ENCODE results near the gene AASS. TPM values are rescaled to one million over a fixed set of nuclear protein-coding genes. Genes with fewer than 3 reads are reported as not detected.
"Not testable (repeated sequence)": the region's sequence is repeated elsewhere in the genome, so short reads cannot be mapped to it uniquely, and the experiment has no call there.

Gene AASS
- total RNA-seq, 4 donors from 2014 or later: 22.9 to 79.6 (median 36.1) TPM

DNA sequence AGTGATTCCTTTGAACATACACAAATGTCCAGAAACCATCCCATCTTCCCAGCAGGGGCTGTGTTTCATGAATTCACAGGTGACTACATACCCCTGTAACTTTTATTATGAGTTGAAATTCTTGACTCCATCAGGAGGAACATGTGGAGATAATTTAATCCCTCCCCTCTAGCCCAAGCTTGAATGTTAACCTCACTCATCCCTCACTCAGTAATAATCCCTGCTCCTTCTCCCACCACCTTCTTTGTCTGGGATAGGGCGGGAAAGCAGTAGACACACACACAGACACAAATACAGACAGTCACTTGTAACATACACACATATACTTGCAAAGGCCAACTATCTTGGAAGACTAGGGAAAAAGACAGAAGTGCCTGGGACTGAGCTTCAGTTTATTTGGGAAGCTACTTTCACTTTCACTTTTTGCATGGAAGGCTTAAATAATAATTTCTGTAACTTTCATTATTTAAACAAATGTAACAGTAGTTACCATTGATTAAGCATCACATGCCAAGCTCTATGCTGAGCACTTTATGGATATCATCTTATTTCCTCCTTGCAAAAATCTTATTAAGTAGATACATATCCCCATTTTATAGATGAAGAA is 7.3 kb downstream of the AASS start:
- WGBS, 2 donors: 81 to 87% methylated on average over 1 of the region's 1 CpG
- intact Hi-C loops (cut with DNase I): no loop called here
- no peaks in the 10 kb centered on the region for H3K36me3 ChIP-seq
- peak overlapping the region in 1 of 3 donors; percentile 11 for H3K4me3 ChIP-seq (replicated peaks in 1 of 3)
- H3K9me3 ChIP-seq: no peaks in the 10 kb centered on the region
- TF ChIP-seq CTCF (IDR thresholded peaks at IDR 0.05) (no peak), POLR2A (IDR thresholded peaks at IDR 0.05) (no peak)
- H3K27me3 ChIP-seq: no peaks in the 10 kb centered on the region
- H3K4me1 ChIP-seq: peaks cover 4 to 6% of the 10 kb centered on the region in 2 donors
- no peak overlapping the region for H3K27ac ChIP-seq
- no peak for DNase-seq

GRCh38 chr7:122136078-122136477 is 8.0 kb downstream of the AASS start:
- TF ChIP-seq CTCF (IDR thresholded peaks at IDR 0.05): no peak
- intact Hi-C loops (cut with DNase I): no loop called here
- H3K4me1 ChIP-seq: peaks cover 4 to 6% of the 10 kb centered on the region in 2 donors
- no peaks in the 10 kb centered on the region for H3K27me3 ChIP-seq
- H3K4me3 ChIP-seq (replicated peaks in 1 of 3): no peak overlapping the region
- WGBS, 2 donors: 69 to 78% methylated on average over 3 of the region's 3 CpGs
- H3K27ac ChIP-seq: no peak overlapping the region
- no peaks in the 10 kb centered on the region for H3K36me3 ChIP-seq
- no peak for DNase-seq
- H3K9me3 ChIP-seq: no peaks in the 10 kb centered on the region

DNA sequence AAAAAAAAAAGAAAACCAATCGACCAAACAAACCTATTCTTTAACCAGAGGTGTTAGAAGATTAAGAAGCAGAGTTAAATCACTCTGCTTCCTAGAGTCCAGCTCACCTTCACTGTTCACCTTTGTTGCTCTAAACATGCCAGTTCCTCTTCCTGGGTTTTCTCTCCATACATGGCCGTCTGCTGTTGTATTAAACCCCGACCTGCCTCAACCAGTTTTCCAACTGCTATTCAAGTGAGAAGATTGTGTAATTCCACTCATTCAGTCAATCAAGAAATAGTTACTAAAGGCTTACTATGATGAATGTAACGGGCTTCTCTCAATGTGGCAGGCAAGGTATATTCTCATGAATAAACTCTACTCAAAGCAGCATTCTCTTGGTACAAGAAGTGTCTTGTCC is 8.8 kb downstream of the AASS start:
- H3K4me3 ChIP-seq (replicated peaks in 1 of 3): no peak overlapping the region
- peaks cover 4 to 6% of the 10 kb centered on the region in 2 donors for H3K4me1 ChIP-seq
- no peaks in the 10 kb centered on the region for H3K9me3 ChIP-seq
- no peaks in the 10 kb centered on the region for H3K27me3 ChIP-seq
- WGBS, 2 donors: 69 to 79% methylated on average over 4 of the region's 4 CpGs
- no peak for DNase-seq
- no peaks in the 10 kb centered on the region for H3K36me3 ChIP-seq
- intact Hi-C loops (cut with DNase I): no loop called here
- H3K27ac ChIP-seq: no peak overlapping the region
- TF ChIP-seq CTCF (IDR thresholded peaks at IDR 0.05) (no peak), POLR2A (IDR thresholded peaks at IDR 0.05) (no peak)

- H3K27me3 ChIP-seq; DNase-seq; H3K27ac ChIP-seq; H3K4me1 ChIP-seq; H3K4me3 ChIP-seq (replicated peaks in 1 of 3); intact Hi-C loops (cut with DNase I); H3K9me3 ChIP-seq; H3K36me3 ChIP-seq: not testable (repeated sequence)
- 89 to 98% methylated on average over 3 of the region's 3 CpGs for WGBS, 2 donors
Measured at GRCh38 chr7:122134793-122135192, 9.3 kb downstream of the AASS start.

DNA sequence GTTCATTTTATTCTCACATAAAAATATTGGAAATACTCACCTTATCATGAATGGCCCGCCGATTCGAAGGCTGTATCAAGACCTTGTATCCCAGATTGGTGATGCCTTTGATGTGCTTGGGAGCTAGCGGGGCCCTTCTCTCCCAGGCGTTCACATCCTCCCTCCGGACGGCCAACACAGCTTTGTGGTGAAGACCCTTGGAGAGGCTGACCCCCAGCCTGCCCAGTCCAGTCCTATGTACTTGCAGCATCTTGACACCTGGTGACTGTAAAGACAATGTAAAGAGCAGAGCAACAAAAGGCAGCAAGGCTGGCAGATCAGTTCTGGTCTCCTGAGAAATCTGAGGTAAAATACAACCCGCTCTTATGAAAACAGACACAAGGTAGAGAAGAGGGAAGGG is 10.6 kb downstream of the AASS start:
- no peak overlapping the region for H3K27ac ChIP-seq
- no peaks in the 10 kb centered on the region for H3K36me3 ChIP-seq
- H3K9me3 ChIP-seq: no peaks in the 10 kb centered on the region
- intact Hi-C loops (cut with DNase I): no loop called here
- no peak overlapping the region for H3K4me3 ChIP-seq (replicated peaks in 1 of 3)
- H3K27me3 ChIP-seq: no peaks in the 10 kb centered on the region
- TF ChIP-seq POLR2A (IDR thresholded peaks at IDR 0.05) (no peak), CTCF (IDR thresholded peaks at IDR 0.05) (no peak)
- no peak for DNase-seq
- 95 to 96% methylated on average over 8 of the region's 8 CpGs for WGBS, 2 donors
- H3K4me1 ChIP-seq: peaks cover 4 to 6% of the 10 kb centered on the region in 2 donors

- Histone ChIP-seq H3K4me3 (replicated peaks in 1 of 3) (no peak overlapping the region), H3K27me3 (no peaks in the 10 kb centered on the region), H3K4me1 (peaks cover 0 to 4% of the 10 kb centered on the region in 2 donors), H3K36me3 (no peaks in the 10 kb centered on the region), H3K9me3 (no peaks in the 10 kb centered on the region), H3K27ac (no peak overlapping the region)
- intact Hi-C loops (cut with DNase I): no loop called here
- 91% methylated on average over 2 of the region's 2 CpGs for WGBS, 2 donors
- no peak for DNase-seq
- TF ChIP-seq CTCF (IDR thresholded peaks at IDR 0.05): no peak
- no peak for TF ChIP-seq POLR2A (IDR thresholded peaks at IDR 0.05)
Measured at GRCh38 chr7:122132341-122132740, 11.7 kb downstream of the AASS start.

Data from thyroid gland (tissue), 4 donors.